ENCODE results near the gene EYS.
"Not testable (repeated sequence)": the region's sequence is repeated elsewhere in the genome, so short reads cannot be mapped to it uniquely, and the experiment has no call there.

EYS gene

DNA sequence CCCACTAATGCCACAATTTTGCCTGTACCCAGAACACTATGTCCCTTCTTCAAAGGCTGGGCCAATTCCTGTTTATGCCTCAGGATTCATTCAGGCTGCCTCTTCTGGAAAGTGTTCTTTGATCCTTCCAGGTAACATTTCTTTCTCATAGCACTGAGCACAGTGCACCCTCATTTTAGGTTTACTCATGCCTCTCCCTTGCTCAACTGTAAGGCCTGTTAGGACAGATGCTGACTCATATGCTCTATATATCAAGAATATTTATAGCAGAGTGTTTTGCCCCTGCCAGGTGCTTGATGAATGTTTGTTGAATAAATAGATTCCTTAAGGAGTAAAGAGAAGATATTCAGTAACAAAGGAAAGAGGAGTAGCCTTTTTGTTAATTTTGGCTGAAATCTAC is 1807.5 kb downstream of the EYS start:
- no peak for TF ChIP-seq MAX (IDR thresholded peaks at IDR 0.05; ENCODE audit: low read depth, low read length)
- no peak overlapping the region for H3K4me3 ChIP-seq (ENCODE audit: low read depth, low read length)
- no peak for DNase-seq (ENCODE audit: low read depth)

GRCh38 chr6:63897952-63898351 is 1809.1 kb downstream of the EYS start:
- DNase-seq (ENCODE audit: low read depth), result no peak
- TF ChIP-seq, protein P1, sequence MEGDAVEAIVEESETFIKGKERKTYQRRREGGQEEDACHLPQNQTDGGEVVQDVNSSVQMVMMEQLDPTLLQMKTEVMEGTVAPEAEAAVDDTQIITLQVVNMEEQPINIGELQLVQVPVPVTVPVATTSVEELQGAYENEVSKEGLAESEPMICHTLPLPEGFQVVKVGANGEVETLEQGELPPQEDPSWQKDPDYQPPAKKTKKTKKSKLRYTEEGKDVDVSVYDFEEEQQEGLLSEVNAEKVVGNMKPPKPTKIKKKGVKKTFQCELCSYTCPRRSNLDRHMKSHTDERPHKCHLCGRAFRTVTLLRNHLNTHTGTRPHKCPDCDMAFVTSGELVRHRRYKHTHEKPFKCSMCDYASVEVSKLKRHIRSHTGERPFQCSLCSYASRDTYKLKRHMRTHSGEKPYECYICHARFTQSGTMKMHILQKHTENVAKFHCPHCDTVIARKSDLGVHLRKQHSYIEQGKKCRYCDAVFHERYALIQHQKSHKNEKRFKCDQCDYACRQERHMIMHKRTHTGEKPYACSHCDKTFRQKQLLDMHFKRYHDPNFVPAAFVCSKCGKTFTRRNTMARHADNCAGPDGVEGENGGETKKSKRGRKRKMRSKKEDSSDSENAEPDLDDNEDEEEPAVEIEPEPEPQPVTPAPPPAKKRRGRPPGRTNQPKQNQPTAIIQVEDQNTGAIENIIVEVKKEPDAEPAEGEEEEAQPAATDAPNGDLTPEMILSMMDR (IDR thresholded peaks at IDR 0.05; ENCODE audit: low read depth, low read length), result no peak
- TF ChIP-seq POLR2A (IDR thresholded peaks at IDR 0.05; ENCODE audit: extremely low read depth, insufficient read length) (no peak), MAX (IDR thresholded peaks at IDR 0.05; ENCODE audit: low read depth, low read length) (no peak), MYC (IDR thresholded peaks at IDR 0.05; ENCODE audit: low read depth, low read length) (no peak)
- H3K4me3 ChIP-seq (ENCODE audit: low read depth, low read length), result no peak overlapping the region

- no peak for DNase-seq (ENCODE audit: low read depth)
- H3K4me3 ChIP-seq (ENCODE audit: low read depth, low read length), result no peak overlapping the region
- TF ChIP-seq MYC (IDR thresholded peaks at IDR 0.05; ENCODE audit: low read depth, low read length) (no peak), POLR2A (IDR thresholded peaks at IDR 0.05; ENCODE audit: extremely low read depth, insufficient read length) (no peak), MAX (IDR thresholded peaks at IDR 0.05; ENCODE audit: low read depth, low read length) (no peak)
- TF ChIP-seq, protein P1 (IDR thresholded peaks at IDR 0.05; ENCODE audit: low read depth, low read length), result no peak
Observed at GRCh38 chr6:63897459-63897858, 1809.6 kb downstream of the EYS start.

GRCh38 chr6:63888416-63888815 is 1818.6 kb downstream of the EYS start:
- DNase-seq (ENCODE audit: low read depth), result no peak
- TF ChIP-seq MAX (IDR thresholded peaks at IDR 0.05; ENCODE audit: low read depth, low read length) (no peak), MYC (IDR thresholded peaks at IDR 0.05; ENCODE audit: low read depth, low read length) (no peak), POLR2A (IDR thresholded peaks at IDR 0.05; ENCODE audit: extremely low read depth, insufficient read length) (no peak)
- TF ChIP-seq, protein P1 (IDR thresholded peaks at IDR 0.05; ENCODE audit: low read depth, low read length), result no peak
- no peak overlapping the region for H3K4me3 ChIP-seq (ENCODE audit: low read depth, low read length)

DNA sequence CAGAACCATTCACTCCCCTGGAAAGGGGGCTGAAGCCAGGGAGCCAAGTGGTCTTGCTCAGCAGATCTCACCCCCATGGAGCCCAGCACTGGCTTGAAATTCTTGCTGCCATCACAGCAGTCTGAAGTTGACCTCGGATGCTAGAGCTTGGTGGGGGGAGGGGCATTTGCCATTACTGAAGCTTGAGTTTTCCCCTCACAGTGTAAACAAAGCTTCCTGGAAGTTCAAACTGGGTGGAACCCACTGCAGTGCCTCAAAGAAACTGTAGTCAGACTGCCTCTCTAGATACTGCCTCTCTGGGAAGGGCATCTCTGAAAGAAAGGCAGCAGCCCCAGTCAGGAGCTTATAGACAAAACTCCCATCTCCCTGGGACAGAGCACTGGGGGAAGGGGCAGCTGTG is 1819.2 kb downstream of the EYS start:
- DNase-seq (ENCODE audit: low read depth); H3K4me3 ChIP-seq (ENCODE audit: low read depth, low read length): not testable (repeated sequence)

DNA sequence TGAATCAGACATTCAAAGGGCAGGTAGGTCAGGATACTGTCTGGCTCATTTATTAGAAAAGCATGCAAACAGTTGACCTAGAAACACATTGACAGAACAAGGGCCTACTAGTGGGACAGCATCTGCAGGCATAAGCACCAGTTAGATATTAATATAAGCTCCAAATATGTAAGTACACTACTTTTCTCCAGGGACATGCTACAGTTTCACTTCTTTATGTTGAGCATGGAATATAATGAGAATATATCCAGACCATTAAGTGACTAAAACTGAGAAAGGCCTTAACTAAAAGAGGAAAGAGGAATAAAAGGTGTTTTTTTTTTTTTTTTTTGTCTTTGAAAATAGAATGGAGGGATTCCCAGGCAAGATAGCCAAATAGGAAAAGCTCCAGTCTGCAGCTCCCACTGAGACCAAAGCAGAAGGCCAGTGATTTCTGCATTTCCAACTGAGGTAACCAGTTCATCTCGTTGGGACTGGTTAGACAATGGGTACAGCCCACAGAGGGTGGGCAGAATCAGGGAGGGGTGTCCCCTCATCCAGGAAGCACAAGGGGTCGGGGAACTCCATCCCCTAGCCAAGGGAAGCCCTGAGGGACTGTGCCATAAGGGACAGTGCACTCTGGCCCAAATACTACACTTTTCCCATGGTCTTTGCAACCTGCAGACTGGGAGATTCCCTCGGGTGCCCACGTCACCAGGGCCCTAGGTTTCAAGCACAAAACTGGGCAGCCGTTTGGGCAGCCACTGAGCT is 1819.8 kb downstream of the EYS start:
- TF ChIP-seq MYC (IDR thresholded peaks at IDR 0.05; ENCODE audit: low read depth, low read length) (no peak), MAX (IDR thresholded peaks at IDR 0.05; ENCODE audit: low read depth, low read length) (no peak), POLR2A (IDR thresholded peaks at IDR 0.05; ENCODE audit: extremely low read depth, insufficient read length) (no peak)
- TF ChIP-seq, protein P1 (IDR thresholded peaks at IDR 0.05; ENCODE audit: low read depth, low read length), result no peak
- H3K4me3 ChIP-seq (ENCODE audit: low read depth, low read length), result no peak overlapping the region
- no peak for DNase-seq (ENCODE audit: low read depth)

DNA sequence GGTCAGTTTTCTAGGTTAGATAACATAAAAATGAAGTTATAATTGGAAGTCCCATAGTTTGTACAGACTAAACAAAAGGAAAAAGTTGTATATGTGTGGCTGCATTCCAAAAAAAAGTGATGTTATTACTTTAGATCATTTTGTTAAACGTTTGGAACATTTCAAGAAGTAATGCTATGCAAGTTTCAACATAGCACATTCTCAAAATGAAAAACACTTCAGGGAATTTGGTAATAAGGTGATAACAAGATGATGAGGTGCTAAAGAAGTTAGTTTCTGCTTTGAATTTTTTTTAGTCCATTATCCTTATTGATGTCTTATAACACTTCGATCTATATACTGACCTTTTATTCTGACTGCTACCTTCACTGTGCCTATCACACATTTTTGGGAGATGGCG is 1820.7 kb downstream of the EYS start:
- TF ChIP-seq MAX (IDR thresholded peaks at IDR 0.05; ENCODE audit: low read depth, low read length) (no peak), POLR2A (IDR thresholded peaks at IDR 0.05; ENCODE audit: extremely low read depth, insufficient read length) (no peak), MYC (IDR thresholded peaks at IDR 0.05; ENCODE audit: low read depth, low read length) (no peak)
- no peak for DNase-seq (ENCODE audit: low read depth)
- H3K4me3 ChIP-seq (ENCODE audit: low read depth, low read length), result no peak overlapping the region
